AG08395 (cell line): ENCODE data around the gene AURKAIP1.

ENCODE experiments used
- DNase-seq: peaks from one replicate; pipeline ENCODE4 v3.0.0; 2012; ENCODE audit warnings: mixed read lengths, low spot score

Gene AURKAIP1

GRCh38 chr1:1332031-1332755 is 42.8 kb downstream of the AURKAIP1 start:
- no peak for DNase-seq

- DNase-seq: no peak
Observed at GRCh38 chr1:1331068-1331965, 43.7 kb downstream of the AURKAIP1 start, which contains the start of gene TAS1R3. TAS1R3 (plus strand) TSS chr1:1331280; CDS start chr1:1331346, 66 bp downstream.

- no peak for DNase-seq
Observed at GRCh38 chr1:1330366-1331067, 44.5 kb downstream of the AURKAIP1 start.

- DNase-seq: no peak
Observed at GRCh38 chr1:1329304-1330210, 45.5 kb downstream of the AURKAIP1 start.

GRCh38 chr1:1328254-1328653 is 46.8 kb downstream of the AURKAIP1 start:
- no peak for DNase-seq

GRCh38 chr1:1327291-1327690 is 47.7 kb downstream of the AURKAIP1 start:
- DNase-seq: no peak

GRCh38 chr1:1326075-1326605 is 48.9 kb downstream of the AURKAIP1 start:
- DNase-seq: no peak

GRCh38 chr1:1325288-1326074 is 49.5 kb downstream of the AURKAIP1 start:
- no peak for DNase-seq

GRCh38 chr1:1324524-1325287 is 50.3 kb downstream of the AURKAIP1 start, which contains the start of the genes CPTP and INTS11:
CPTP (plus strand) TSS chr1:1324802; CDS start chr1:1326911, 2,109 bp downstream.
INTS11 (minus strand) TSS chr1:1324660; CDS start chr1:1324608, 52 bp downstream.
- peak; percentile 99 for DNase-seq

GRCh38 chr1:1324084-1324523 is 50.9 kb downstream of the AURKAIP1 start:
- DNase-seq: no peak
